Kasumi-1 (cell line): ENCODE measurements around the gene TTI1.

Source experiments
- DNase-seq, 2 experiments: peaks; one replicate each; lab custom pipeline; 2025; lab: John Stamatoyannopoulos, UW

The TTI1 gene

GRCh38 chr20:37936041-37936440, 97.2 kb downstream of the TTI1 start:
- DNase-seq: no peak

- no peak for DNase-seq
Measured at GRCh38 chr20:37935435-37935834, 97.8 kb downstream of the TTI1 start.

GRCh38 chr20:37934634-37935375, 98.5 kb downstream of the TTI1 start:
- no peak for DNase-seq

- no peak for DNase-seq
Measured at GRCh38 chr20:37933786-37934633, 99.2 kb downstream of the TTI1 start.
